NT2/D1 (cell line): ENCODE measurements around the gene MTHFSD.
A peak's percentile ranks its signal among the peaks of the same experiment; 100 is the strongest.

Experiments
- DNase-seq: peaks from one replicate; pipeline ENCODE4 v3.0.0-alpha.2; 2011; ENCODE audit warnings: low read depth, low spot score
- H3K27me3 ChIP-seq: 2 replicates; pipeline ENCODE4 v1.6.0; 2011; ENCODE audit warnings: mild to moderate bottlenecking; ENCODE audit not compliant: insufficient read length, insufficient read depth
- H3K36me3 ChIP-seq: 2 replicates; pipeline ENCODE4 v1.6.1; 2011; ENCODE audit warnings: mild to moderate bottlenecking, low read length, mixed read lengths; ENCODE audit not compliant: insufficient read depth, insufficient read length
- H3K4me1 ChIP-seq: 2 replicates; pipeline ENCODE4 v1.5.1; 2011; ENCODE audit not compliant: insufficient read depth, insufficient read length
- H3K4me3 ChIP-seq: 2 replicates; pipeline ENCODE4 v1.5.1; 2011; ENCODE audit warnings: low read depth; ENCODE audit not compliant: insufficient read length
- H3K9ac ChIP-seq: 2 replicates; pipeline ENCODE4 v1.6.0; 2011; ENCODE audit warnings: low read depth; ENCODE audit not compliant: insufficient read length
- H3K9me3 ChIP-seq: 2 replicates; pipeline ENCODE4 v1.5.1; 2011; ENCODE audit warnings: mild to moderate bottlenecking, low read length; ENCODE audit not compliant: insufficient read depth
- SUZ12 ChIP-seq: IDR thresholded peaks from 2 replicates; pipeline ENCODE4 v1.6.1; 2011; ENCODE audit not compliant: insufficient read length, insufficient read depth; ENCODE audit errors: extremely low read depth
- YY1 ChIP-seq: IDR thresholded peaks from 2 replicates; pipeline ENCODE4 v1.6.1; 2011; ENCODE audit not compliant: insufficient read length, insufficient read depth
- ZNF274 ChIP-seq: IDR thresholded peaks from 2 replicates; pipeline ENCODE4 v1.6.1; 2011; ENCODE audit warnings: mild to moderate bottlenecking, low read depth, low read length

Gene MTHFSD

GRCh38 chr16:86580791-86581170, 25.7 kb upstream of the MTHFSD start:
- H3K36me3 ChIP-seq = no peaks in the 10 kb centered on the region
- no peak overlapping the region for H3K4me3 ChIP-seq
- peaks cover 9% of the 10 kb centered on the region for H3K4me1 ChIP-seq
- no peaks in the 10 kb centered on the region for H3K9me3 ChIP-seq
- TF ChIP-seq ZNF274 (no peak), SUZ12 (no peak), YY1 (no peak)
- peaks cover 80% of the 10 kb centered on the region for H3K27me3 ChIP-seq
- no peak for DNase-seq
- H3K9ac ChIP-seq = no peak overlapping the region

GRCh38 chr16:86580063-86580790, 25.2 kb upstream of the MTHFSD start:
- Histone ChIP-seq H3K36me3 (no peaks in the 10 kb centered on the region), H3K4me3 (no peak overlapping the region), H3K9me3 (no peaks in the 10 kb centered on the region), H3K27me3 (peaks cover 82% of the 10 kb centered on the region), H3K9ac (peak overlapping the region; percentile 79), H3K4me1 (peaks cover 13% of the 10 kb centered on the region)
- no peak for DNase-seq
- no peak for TF ChIP-seq ZNF274
- TF ChIP-seq SUZ12 = no peak
- no peak for TF ChIP-seq YY1

GRCh38 chr16:86579268-86580062, 24.4 kb upstream of the MTHFSD start:
- Histone ChIP-seq H3K4me1 (peaks cover 14% of the 10 kb centered on the region), H3K4me3 (peak overlapping the region; percentile 55), H3K9ac (peak overlapping the region; percentile 79), H3K27me3 (peaks cover 88% of the 10 kb centered on the region), H3K36me3 (no peaks in the 10 kb centered on the region), H3K9me3 (no peaks in the 10 kb centered on the region)
- TF ChIP-seq SUZ12 (peak; percentile 9), YY1 (no peak)
- no peak for DNase-seq

- H3K27me3 ChIP-seq = peaks cover 88% of the 10 kb centered on the region
These were observed 23.7 kb upstream of the MTHFSD start for GRCh38 chr16:86578611-86579267.

GRCh38 chr16:86578061-86578599, 23.1 kb upstream of the MTHFSD start, which contains the start of gene FOXL1:
TSS of gene FOXL1 (plus strand) at chr16:86578549. CDS start at chr16:86578724, 175 bp downstream.
- Histone ChIP-seq H3K9ac (peak within 1 kb of the TSS; percentile 79), H3K27me3 (peaks cover 91% of the 10 kb centered on the region)

More at GRCh38 chr16:86578611-86579267, 23.7 kb upstream of the MTHFSD start:
- peak overlapping the region; percentile 79 for H3K9ac ChIP-seq
- H3K9me3 ChIP-seq = no peaks in the 10 kb centered on the region
- H3K36me3 ChIP-seq = no peaks in the 10 kb centered on the region
- H3K4me1 ChIP-seq = peaks cover 14% of the 10 kb centered on the region
- TF ChIP-seq SUZ12 (peak; percentile 82), YY1 (no peak)
- DNase-seq = no peak
- H3K4me3 ChIP-seq = peak overlapping the region; percentile 55

GRCh38 chr16:86577314-86577971, 22.4 kb upstream of the MTHFSD start:
- Histone ChIP-seq H3K4me3 (no peak overlapping the region), H3K9ac (no peak overlapping the region), H3K4me1 (peaks cover 14% of the 10 kb centered on the region), H3K9me3 (no peaks in the 10 kb centered on the region), H3K36me3 (no peaks in the 10 kb centered on the region), H3K27me3 (peaks cover 96% of the 10 kb centered on the region)
- TF ChIP-seq YY1 (no peak), SUZ12 (no peak), ZNF274 (no peak)
- no peak for DNase-seq

More at GRCh38 chr16:86578061-86578599, 23.1 kb upstream of the MTHFSD start, which contains the start of gene FOXL1:
- TF ChIP-seq YY1 (no peak), ZNF274 (no peak), SUZ12 (no peak)
- no peak for DNase-seq
- Histone ChIP-seq H3K4me1 (peaks cover 14% of the 10 kb centered on the region), H3K36me3 (no peaks in the 10 kb centered on the region), H3K4me3 (peak within 1 kb of the TSS; percentile 55), H3K9me3 (no peaks in the 10 kb centered on the region)
